Astrocyte (in vitro differentiated cells and primary cell): ENCODE results near the gene LIN37. TPM values are rescaled to one million over a fixed set of nuclear protein-coding genes. Genes with fewer than 3 reads are reported as not detected.

Experiments
- DNase-seq: peaks from one replicate; pipeline ENCODE4 v3.0.0-alpha.2; 2010; ENCODE audit warnings: low read depth
- FAIRE-seq: peaks from 2 replicates; lab custom pipeline; 2011; peaks lifted over from hg19 to GRCh38; lab: Jason Lieb, UNC
- H2AFZ ChIP-seq: 2 replicates; pipeline ENCODE4 v1.6.0; 2012; ENCODE audit warnings: low read depth, low read length, inconsistent platforms
- H3K27ac ChIP-seq: 2 replicates; pipeline ENCODE4 v1.5.1; 2011; ENCODE audit warnings: low read depth, low read length, inconsistent platforms
- H3K27me3 ChIP-seq: 2 replicates; pipeline ENCODE4 v1.6.0; 2011; ENCODE audit warnings: low read length, inconsistent platforms; ENCODE audit not compliant: insufficient read depth
- H3K36me3 ChIP-seq: 2 replicates; pipeline ENCODE4 v1.5.1; 2011; ENCODE audit warnings: low read length, inconsistent platforms; ENCODE audit not compliant: insufficient read depth
- H3K4me1 ChIP-seq: 2 replicates; pipeline ENCODE4 v1.5.1; 2011; ENCODE audit warnings: low read length, inconsistent platforms; ENCODE audit not compliant: insufficient read depth
- H3K4me2 ChIP-seq: 2 replicates; pipeline ENCODE4 v1.6.0; 2012; ENCODE audit warnings: low read length, inconsistent platforms
- H3K4me3 ChIP-seq: 2 replicates; pipeline ENCODE4 v1.5.1; 2011; ENCODE audit warnings: low read depth, mild to moderate bottlenecking, low read length, inconsistent platforms; ENCODE audit not compliant: insufficient read depth
- H3K79me2 ChIP-seq: 2 replicates; pipeline ENCODE4 v1.6.0; 2012; ENCODE audit warnings: mild to moderate bottlenecking, low read length, inconsistent platforms; ENCODE audit not compliant: insufficient read depth
- H3K9ac ChIP-seq: 2 replicates; pipeline ENCODE4 v1.6.0; 2012; ENCODE audit warnings: mild to moderate bottlenecking, low read length, inconsistent platforms
- H3K9me3 ChIP-seq: 2 replicates; pipeline ENCODE4 v1.5.1; 2012; ENCODE audit warnings: low read depth, mild to moderate bottlenecking, low read length, inconsistent platforms; ENCODE audit not compliant: insufficient read depth
- H4K20me1 ChIP-seq: 2 replicates; pipeline ENCODE4 v1.6.0; 2012; ENCODE audit warnings: low read length, inconsistent platforms; ENCODE audit not compliant: insufficient read depth
- H3K27ac Mint-ChIP-seq: one replicate; pipeline ENCODE4 v1.8.0; 2021; ENCODE audit warnings: mild to moderate bottlenecking, mixed read lengths; ENCODE audit not compliant: unreplicated experiment
- H3K27me3 Mint-ChIP-seq: one replicate; pipeline ENCODE4 v1.8.0; 2021; ENCODE audit warnings: low read depth, mixed read lengths; ENCODE audit not compliant: unreplicated experiment
- H3K36me3 Mint-ChIP-seq: one replicate; pipeline ENCODE4 v1.8.0; 2021; ENCODE audit warnings: low read depth, mixed read lengths; ENCODE audit not compliant: unreplicated experiment
- H3K4me1 Mint-ChIP-seq: one replicate; pipeline ENCODE4 v1.8.0; 2021; ENCODE audit warnings: low read depth, mixed read lengths; ENCODE audit not compliant: unreplicated experiment
- H3K4me3 Mint-ChIP-seq: one replicate; pipeline ENCODE4 v1.8.0; 2021; ENCODE audit warnings: mild to moderate bottlenecking, moderate library complexity, mixed read lengths; ENCODE audit not compliant: unreplicated experiment
- H3K9me3 Mint-ChIP-seq: one replicate; pipeline ENCODE4 v1.8.0; 2021; ENCODE audit warnings: mild to moderate bottlenecking, mixed read lengths; ENCODE audit not compliant: unreplicated experiment
- EZH2 ChIP-seq: IDR thresholded peaks from 2 replicates; pipeline ENCODE4 v1.6.1; 2012; ENCODE audit warnings: mild to moderate bottlenecking, low read length, inconsistent platforms; ENCODE audit not compliant: insufficient read depth
- total RNA-seq: library from RNA; stranded (reverse); gene quantifications from 2 replicates; pipeline ENCODE4 v1.2.1, GENCODE V29; 2021
- TF ChIP-seq, protein P1 (sequence below): IDR thresholded peaks from 2 replicates; pipeline ENCODE4 v1.5.1; 2011; ENCODE audit warnings: low read depth, mild to moderate bottlenecking, inconsistent platforms, low read length, moderate library complexity; ENCODE audit not compliant: insufficient read depth

The LIN37 gene
- total RNA-seq, 1 donor from 2014 or later = 15.6 TPM

DNA sequence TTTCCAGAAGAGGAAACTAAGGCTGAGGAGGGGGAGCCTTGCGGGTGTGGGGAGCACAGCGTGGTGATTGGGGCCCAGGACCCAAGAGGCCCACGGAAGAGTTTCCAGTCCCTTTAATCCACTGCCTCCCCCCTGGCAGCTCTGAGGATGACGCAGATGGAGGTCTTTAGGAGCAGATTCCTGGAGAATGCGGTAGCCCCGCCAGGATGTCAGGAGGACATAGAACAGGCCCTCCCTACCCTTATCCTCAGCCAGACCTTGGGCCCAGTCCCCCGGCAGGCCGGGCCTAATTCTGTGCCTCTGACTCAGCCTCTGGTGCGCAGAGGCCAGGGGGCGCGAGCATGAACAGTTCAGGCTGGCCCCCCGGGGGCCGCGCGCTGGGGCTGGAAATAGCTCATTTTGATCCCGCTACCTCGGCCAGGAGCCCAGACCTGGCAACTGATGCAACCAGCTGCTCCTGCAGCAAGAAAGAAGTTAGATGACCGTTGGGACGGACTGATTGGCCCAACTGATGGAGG, 8.9 kb downstream of the LIN37 start:
- H2AFZ ChIP-seq = peak overlapping the region; percentile 47
- peak overlapping the region; percentile 95 for H3K4me3 Mint-ChIP-seq
- DNase-seq (peak; percentile 93), FAIRE-seq (no peak)
- H3K27ac ChIP-seq = peak overlapping the region; percentile 99
- peaks cover 2% of the 10 kb centered on the region for H3K27me3 Mint-ChIP-seq
- H3K36me3 Mint-ChIP-seq = peaks cover 23% of the 10 kb centered on the region
- H3K9me3 Mint-ChIP-seq = no peaks in the 10 kb centered on the region
- peaks cover 16% of the 10 kb centered on the region for H4K20me1 ChIP-seq
- peaks cover 35% of the 10 kb centered on the region for H3K4me1 ChIP-seq
- H3K79me2 ChIP-seq = peaks cover 37% of the 10 kb centered on the region
- H3K36me3 ChIP-seq = peaks cover 6% of the 10 kb centered on the region
- no peaks in the 10 kb centered on the region for H3K9me3 ChIP-seq
- peak overlapping the region; percentile 100 for H3K4me3 ChIP-seq
- TF ChIP-seq EZH2 = no peak
- TF ChIP-seq, protein P1, sequence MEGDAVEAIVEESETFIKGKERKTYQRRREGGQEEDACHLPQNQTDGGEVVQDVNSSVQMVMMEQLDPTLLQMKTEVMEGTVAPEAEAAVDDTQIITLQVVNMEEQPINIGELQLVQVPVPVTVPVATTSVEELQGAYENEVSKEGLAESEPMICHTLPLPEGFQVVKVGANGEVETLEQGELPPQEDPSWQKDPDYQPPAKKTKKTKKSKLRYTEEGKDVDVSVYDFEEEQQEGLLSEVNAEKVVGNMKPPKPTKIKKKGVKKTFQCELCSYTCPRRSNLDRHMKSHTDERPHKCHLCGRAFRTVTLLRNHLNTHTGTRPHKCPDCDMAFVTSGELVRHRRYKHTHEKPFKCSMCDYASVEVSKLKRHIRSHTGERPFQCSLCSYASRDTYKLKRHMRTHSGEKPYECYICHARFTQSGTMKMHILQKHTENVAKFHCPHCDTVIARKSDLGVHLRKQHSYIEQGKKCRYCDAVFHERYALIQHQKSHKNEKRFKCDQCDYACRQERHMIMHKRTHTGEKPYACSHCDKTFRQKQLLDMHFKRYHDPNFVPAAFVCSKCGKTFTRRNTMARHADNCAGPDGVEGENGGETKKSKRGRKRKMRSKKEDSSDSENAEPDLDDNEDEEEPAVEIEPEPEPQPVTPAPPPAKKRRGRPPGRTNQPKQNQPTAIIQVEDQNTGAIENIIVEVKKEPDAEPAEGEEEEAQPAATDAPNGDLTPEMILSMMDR = no peak
- peak overlapping the region; percentile 96 for H3K4me2 ChIP-seq
- peak overlapping the region; percentile 99 for H3K9ac ChIP-seq
- H3K27me3 ChIP-seq = no peaks in the 10 kb centered on the region
- peaks cover 16% of the 10 kb centered on the region for H3K4me1 Mint-ChIP-seq
- H3K27ac Mint-ChIP-seq = peak overlapping the region; percentile 97

DNA sequence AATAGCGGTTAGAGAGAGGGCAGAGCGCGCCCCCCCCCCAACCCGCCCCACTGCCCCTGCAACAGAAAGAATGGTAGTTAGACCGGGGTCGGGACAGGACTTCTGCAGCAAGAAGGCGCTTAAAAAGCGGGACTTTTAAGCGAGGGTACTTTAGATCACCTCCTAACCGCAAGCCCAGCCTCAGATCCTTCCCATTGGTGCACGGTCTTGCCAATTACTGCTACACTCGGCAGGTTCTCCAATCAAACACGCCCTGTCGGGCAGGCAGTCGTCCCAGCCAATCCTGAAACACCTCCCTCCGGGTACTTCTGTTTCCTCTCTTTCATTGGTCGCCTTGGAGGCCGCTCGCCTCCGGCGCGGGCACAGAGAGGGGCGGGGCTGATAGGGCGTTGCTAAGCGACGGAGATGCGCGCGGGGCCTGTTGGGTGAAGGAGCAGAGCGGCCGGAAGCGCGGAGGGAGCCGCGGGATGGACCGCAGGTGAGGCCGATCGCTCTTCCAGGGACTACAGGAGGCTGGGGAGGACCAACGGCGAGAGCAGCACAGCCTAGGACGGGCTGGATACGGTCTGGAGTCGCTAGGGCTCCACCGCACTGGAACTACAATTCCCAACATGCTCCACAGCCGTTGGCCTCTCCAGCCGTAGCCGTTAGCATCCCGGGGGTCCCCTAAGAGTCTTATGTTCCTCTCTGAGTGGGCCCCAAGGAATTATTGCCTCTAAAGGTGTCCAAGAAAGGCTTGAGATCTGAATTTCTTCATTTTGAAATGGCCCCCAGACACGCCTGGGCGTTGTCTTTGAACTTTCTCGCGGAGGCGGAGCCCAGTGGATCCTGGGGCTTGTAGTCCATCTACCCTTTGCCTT, 9.6 kb downstream of the LIN37 start, which contains the start of gene PROSER3:
Gene PROSER3, plus strand, starts transcription at position 428 of the 860 bp plus-strand sequence. Its CDS starts 40 bp downstream, at position 468.
- H3K9ac ChIP-seq = peak within 1 kb of the TSS; percentile 99
- H2AFZ ChIP-seq = peak within 1 kb of the TSS; percentile 86
- peak within 1 kb of the TSS; percentile 96 for H3K4me2 ChIP-seq
- Mint-ChIP-seq H3K27me3 (peaks cover 2% of the 10 kb centered on the region), H3K27ac (peak within 1 kb of the TSS; percentile 97), H3K4me3 (peak within 1 kb of the TSS; percentile 95), H3K4me1 (peaks cover 16% of the 10 kb centered on the region), H3K36me3 (peaks cover 22% of the 10 kb centered on the region), H3K9me3 (no peaks in the 10 kb centered on the region)
- peaks cover 6% of the 10 kb centered on the region for H3K36me3 ChIP-seq
- H3K4me1 ChIP-seq = peaks cover 35% of the 10 kb centered on the region
- H3K4me3 ChIP-seq = peak within 1 kb of the TSS; percentile 100
- H3K9me3 ChIP-seq = no peaks in the 10 kb centered on the region
- peak; percentile 58 for FAIRE-seq
- TF ChIP-seq, protein P1 = no peak
- TF ChIP-seq EZH2 = no peak
- peak within 1 kb of the TSS; percentile 99 for H3K27ac ChIP-seq
- H3K27me3 ChIP-seq = no peaks in the 10 kb centered on the region
- peaks cover 16% of the 10 kb centered on the region for H4K20me1 ChIP-seq
- H3K79me2 ChIP-seq = peaks cover 31% of the 10 kb centered on the region
- peak; percentile 99 for DNase-seq
